ENCODE results near the gene CRY2.

CRY2 gene

DNA sequence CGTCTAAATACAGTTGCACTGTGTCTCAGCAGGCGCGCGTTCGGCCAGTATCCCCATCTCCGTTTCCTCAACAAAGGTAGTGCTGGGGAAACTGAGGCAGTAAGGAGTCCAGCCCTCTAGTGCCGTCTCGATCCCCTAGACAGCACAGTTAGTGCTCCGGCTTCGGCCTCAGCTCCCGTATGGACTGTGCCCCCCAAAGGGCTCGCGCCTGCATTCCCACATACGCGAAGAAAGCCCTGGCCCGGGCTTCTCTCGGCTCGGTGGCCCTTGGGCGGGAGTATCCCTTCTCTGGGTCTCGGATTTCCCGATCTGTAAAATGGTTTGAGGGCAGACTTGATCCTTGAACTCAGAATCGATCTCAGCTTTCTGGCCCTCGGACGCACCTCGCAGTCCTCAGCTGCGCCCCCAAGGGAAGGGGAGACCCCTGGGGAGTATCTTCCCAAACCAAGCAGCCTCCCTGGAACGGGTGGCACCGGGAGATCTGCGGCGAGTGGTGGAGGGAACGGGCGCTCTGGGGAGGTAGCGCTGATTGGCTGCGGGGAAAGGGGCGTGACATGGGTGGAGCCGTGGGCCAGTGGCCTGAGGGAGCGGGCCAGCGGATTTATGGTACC lies 71.2 kb downstream of the CRY2 start:
- peak; percentile 55 for DNase-seq (ENCODE audit: low spot score)

DNA sequence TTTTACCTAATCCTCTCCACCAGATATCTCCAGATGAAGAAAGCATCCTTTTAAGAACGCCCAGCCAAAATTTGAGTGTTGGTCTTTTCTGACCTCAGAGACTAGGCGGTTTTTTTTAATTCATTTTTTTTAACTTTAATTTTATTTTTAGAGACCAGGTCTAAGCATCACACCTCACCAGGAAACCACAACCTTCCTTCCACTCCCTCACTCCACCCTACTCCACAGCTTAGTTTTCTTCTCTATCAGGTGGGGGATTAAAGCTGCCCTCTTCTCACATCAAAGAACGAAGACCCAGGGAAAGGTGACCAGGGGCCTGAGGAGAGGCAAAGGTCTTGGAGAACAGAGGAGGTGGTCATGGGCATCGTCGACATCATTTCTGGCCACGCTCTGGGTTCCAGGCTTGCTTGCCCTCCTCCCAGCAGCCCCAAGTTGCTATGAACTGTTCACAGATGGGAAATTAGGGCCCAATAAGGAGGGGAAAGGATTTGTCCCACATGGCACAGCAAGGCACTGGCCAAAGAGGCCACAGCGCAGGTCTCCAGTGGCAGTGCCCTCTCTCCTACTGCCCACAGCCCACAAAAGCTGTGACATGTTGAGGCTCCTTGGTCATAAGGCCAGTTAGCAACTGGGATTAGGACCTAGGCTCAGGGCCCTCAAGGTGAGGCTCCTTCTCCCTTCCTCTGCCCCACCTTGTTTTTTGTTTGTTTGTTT lies 71.8 kb downstream of the CRY2 start:
- no peak for DNase-seq (ENCODE audit: low spot score)

DNA sequence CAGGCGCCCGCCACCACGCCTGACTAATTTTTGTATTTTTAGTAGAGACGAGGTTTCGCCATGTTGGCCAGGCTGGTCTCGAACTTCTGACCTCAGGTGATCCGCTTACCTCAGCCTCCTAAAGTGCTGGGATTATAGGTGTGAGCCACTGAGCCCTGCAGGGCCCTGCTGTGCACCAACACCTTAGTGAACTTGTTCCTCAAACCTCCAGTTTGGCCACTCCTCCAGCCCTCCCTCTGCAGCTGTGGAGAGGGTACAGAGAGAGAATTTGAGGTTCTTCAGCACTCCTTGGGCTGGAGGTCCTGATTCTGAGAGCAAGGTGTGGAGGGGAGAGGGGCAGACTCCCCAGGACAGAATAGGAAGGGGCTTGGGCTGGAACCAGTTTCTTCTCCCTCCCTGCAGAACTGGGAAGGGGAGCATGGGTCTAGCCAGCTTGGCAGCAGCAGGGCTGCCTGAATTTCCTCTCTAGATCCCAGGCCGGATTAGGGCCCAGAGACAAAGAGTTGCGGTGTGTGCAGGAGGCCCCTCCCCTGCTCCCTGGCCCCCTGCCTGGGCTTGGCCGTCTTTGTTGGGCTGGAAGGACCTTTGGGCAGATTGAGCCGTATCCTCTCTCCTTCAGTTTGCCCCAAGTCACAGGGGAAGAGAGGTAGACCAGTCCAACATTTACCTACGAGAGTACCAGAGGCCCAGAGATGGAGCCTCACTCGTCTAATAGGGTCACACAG lies 72.7 kb downstream of the CRY2 start:
- DNase-seq (ENCODE audit: low spot score) = no peak

DNA sequence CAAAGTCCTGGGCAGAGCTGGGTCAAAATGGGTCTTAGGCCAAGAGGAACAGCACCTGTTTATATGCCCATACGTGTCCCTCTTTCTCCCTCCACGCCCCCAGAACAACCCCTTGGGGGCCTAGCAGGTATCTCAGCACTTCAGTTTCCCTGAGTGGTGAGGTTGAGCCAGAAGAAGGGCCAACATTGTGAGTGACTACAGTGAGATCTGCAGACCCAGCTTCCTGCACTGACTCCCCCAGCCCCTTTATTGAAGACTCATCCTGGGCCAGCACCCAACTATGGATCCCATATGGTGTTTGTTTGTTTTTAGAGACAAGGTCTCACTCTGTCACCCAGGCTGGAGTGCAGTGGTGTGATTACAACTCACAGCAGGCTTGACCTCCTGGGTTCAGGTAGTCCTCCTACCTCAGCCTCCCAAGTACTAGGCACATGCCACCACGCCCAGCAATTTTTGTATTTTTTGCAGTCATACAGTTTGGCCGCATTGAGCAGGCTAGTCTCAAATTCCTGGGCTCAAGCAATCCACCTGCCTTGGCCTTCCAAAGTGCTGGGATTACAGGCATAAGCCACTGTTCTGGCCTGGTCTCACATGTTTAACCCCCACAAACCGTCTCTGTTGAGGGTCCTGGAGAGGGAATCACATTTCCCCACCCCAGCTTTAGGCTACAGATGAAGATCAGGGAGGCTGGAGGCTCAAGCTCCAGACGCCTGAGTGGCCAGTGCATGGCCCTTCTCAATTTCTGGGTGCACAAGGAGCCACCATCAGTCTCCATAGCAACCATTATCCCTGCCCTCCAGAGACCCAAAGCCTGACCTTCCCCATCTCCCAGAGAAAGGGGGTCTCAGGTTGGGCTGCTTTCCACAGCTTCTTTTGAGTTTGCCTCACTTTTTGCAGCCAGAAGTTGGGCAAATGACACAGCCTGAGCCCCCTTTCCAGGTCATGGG lies 73.5 kb downstream of the CRY2 start:
- DNase-seq (ENCODE audit: low spot score) = no peak

DNA sequence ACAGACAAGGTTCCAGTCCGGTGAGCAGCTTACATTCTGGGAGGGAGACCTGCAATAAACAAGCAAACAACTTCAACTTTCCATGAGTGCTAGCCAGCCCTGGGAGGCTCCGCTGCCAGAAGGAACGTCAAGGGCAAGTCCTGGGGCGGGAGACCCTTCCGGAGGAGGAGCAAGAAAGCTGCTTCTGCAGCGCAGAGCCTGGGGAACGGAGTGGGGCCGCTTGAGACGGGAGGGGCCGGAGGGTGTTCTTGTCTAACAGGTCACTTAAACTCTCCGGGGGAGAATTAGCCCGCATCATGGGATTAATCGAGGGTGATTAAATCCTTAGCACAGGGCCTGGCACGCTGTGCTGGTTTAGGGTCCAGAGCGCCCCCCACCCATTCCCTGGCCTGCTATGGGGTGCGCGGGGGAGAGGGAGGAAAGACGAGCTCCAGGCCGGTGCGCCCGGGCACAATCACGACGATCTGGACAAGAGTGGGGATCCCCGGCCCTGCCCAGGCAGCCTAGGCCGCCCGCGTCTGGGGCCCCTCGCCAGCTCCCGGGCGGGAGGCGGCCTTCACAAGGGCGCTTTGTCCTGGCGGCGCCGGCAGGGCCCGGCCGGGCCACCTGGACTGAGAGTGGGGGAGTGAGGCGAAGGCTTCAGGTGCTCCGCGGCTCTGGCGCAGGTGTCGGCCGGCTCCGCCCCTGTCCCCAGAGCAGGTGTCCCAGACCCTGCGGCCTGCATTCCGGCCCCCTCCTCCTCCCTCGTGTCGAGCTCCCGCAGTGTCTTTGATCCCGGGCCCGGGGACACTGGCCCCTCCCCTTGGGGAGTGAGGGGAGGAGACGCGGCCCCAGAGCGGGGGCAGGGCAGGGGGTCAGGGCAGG lies 74.5 kb downstream of the CRY2 start:
- DNase-seq (ENCODE audit: low spot score) = no peak

DNA sequence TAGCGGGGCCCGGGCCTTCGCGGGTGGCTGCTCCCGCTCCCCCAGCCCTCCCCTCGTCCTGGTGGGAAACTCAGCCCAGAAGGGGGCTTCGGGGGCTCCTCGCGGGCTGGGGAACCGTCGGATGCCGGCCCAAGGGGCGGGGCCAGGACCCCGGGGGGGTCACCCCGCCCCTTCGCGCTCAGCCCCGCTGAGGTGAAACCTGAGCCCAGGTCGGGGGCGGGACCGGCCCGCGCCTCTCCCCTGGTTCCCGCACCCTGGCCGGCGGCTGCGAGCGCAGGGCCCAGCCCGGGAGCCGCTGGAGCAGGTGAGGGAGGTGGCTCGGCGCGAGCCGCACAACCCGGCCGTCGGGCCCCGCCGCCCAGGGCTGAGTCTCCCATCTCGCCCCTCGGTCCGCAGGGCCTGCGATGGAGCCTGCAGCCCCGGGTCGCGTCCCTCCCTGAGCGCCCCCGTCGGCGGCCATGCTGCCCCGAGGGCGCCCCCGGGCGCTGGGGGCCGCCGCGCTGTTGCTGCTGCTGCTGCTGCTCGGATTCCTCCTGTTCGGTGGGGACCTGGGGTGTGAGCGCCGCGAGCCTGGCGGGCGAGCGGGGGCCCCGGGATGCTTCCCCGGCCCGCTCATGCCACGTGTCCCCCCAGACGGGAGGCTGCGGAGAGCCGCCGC lies 75.3 kb downstream of the CRY2 start, which contains the start of gene LARGE2:
LARGE2 (plus strand) TSS at position 232 of the 658 bp plus-strand sequence; CDS start at position 459, 227 bp downstream.
- no peak for DNase-seq (ENCODE audit: low spot score)

DNA sequence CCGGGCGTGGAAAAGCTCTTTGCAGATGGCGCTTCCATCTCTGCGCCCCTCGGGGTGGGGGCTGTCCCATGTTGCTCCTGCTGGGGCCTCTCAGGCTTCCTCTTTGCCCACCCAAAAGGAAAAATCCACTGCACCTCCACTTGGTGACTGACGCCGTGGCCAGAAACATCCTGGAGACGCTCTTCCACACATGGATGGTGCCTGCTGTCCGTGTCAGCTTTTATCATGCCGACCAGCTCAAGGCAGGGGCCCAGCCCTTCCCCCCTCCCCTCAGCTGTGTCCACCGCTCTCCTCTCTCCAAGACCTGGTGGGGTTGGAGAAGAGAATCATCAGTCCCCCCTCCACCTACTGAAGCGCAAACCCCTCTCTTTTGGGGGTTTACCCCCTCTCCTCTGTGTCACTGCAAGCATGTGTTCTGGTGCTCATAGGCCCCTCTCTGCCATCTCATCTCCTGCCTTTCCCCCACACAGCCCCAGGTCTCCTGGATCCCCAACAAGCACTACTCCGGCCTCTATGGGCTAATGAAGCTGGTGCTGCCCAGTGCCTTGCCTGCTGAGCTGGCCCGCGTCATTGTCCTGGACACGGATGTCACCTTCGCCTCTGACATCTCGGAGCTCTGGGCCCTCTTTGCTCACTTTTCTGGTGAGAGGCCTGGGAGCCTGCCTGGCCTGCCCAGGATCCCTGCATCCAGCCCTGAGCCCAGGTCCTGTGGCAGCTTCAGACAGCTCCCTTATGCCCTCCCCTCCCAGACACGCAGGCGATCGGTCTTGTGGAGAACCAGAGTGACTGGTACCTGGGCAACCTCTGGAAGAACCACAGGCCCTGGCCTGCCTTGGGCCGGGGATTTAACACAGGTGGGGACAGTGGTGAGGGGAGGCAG lies 77.0 kb downstream of the CRY2 start:
- no peak for DNase-seq (ENCODE audit: low spot score)

DNA sequence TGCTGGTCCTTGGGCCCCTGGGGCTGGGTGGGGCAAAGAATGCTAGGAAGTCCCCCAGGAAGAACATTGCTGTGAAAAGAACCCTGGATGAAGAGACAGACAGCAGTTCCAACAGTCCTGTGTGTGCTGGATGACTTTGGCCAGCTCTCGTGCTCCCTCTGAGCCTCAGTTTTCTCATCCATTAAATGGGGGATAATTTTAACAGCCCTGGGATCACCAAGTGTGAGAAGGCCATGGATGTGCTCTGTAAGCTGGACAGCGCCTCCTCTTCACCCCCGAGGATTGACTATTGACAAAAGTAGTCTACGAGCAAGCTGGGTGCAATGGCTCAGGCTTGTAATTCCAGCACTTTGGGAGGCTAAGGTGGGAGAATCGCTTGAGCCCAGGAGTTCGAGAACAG lies 77.7 kb downstream of the CRY2 start:
- no peak for DNase-seq (ENCODE audit: low spot score)

DNA sequence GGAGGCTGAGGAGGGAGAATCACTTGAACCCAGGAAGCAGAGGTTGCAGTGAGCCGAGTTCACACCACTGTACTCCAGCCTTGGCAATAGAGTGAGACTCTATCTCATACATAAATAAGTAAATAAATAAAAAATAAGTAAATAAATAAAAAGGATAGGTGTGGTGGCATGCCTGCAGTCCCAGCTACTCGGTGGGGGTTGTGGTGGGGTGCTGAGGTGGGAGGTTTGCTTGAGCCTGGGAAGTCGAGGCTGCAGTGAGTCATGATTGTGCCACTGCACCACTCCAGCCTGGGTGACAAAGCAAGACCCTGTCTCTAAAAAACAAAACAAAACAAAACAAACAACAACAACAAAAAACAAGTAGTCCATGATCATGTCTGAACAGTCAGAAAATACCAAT lies 78.3 kb downstream of the CRY2 start:
- DNase-seq (ENCODE audit: low spot score) = no peak

DNA sequence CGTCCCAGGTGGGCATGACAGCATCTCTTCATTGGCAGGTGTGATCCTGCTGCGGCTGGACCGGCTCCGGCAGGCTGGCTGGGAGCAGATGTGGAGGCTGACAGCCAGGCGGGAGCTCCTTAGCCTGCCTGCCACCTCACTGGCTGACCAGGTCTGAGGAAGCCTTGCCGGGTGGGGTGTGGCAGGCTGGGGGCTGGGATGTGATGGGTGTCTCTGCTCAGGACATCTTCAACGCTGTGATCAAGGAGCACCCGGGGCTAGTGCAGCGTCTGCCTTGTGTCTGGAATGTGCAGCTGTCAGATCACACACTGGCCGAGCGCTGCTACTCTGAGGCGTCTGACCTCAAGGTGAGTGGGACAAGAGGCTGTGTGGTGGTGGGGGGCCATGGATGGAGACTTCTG lies 78.7 kb downstream of the CRY2 start:
- no peak for DNase-seq (ENCODE audit: low spot score)

DNA sequence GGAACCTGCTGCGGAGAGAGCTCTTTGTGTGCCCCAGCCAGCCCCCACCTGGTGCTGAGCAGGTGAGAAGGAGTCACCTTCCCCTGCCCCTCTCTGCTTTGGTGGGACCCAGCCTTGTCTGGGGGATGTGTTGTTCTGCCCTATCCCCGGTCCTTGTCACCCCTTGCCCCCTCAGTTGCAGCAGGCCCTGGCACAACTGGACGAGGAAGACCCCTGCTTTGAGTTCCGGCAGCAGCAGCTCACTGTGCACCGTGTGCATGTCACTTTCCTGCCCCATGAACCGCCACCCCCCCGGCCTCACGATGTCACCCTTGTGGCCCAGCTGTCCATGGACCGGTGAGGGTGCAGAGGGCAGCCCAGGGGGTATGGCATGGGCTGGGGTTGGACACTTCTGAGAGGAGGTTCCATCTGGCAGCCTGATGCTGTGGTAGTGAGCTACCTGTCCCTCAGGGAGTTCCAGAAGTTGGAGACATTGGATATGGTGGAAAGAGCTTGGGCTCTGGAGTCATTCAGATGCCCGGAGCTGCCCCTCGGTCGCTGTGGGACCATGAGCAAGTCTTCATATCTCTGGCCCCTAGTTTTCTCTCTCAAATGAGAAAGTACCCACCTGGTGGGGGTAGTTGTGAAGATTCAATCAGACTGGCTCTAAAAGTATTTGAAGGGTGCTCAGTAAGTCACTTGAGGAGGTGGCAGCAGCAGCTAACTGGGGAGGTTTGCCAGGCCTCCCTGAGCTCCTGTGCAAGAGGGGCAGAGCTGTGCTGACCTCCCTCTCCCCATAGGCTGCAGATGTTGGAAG lies 79.5 kb downstream of the CRY2 start:
- no peak for DNase-seq (ENCODE audit: low spot score)

DNA sequence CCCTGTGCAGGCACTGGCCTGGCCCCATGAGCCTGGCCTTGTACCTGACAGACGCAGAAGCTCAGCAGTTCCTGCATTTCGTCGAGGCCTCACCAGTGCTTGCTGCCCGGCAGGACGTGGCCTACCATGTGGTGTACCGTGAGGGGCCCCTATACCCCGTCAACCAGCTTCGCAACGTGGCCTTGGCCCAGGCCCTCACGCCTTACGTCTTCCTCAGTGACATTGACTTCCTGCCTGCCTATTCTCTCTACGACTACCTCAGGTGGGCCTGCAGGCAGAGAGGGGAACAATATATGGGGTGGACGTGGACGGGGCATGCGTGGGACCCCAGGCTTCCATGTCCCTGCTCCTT lies 80.0 kb downstream of the CRY2 start:
- DNase-seq (ENCODE audit: low spot score) = no peak

DNA sequence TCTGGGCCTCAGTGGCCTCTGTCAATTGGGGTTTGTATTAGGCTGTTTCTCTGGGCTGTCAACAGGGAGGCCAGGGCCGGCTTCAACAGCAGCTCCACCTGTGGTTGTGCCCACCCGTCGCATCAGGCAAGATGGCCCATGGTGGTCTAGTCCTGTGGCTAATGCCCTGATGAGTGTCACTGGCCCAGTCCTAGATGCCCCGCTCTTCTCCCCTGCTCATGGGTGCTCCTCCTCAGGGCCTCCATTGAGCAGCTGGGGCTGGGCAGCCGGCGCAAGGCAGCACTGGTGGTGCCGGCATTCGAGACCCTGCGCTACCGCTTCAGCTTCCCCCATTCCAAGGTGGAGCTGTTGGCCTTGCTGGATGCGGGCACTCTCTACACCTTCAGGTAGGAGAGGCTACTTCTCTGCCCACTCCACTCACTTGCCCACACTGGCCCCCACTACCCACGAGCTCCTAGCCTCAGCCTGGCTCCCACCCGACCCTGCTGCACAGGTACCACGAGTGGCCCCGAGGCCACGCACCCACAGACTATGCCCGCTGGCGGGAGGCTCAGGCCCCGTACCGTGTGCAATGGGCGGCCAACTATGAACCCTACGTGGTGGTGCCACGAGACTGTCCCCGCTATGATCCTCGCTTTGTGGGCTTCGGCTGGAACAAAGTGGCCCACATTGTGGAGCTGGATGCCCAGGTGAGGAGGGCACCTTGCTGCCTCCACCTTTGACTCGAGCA lies 80.6 kb downstream of the CRY2 start:
- no peak for DNase-seq (ENCODE audit: low spot score)

DNA sequence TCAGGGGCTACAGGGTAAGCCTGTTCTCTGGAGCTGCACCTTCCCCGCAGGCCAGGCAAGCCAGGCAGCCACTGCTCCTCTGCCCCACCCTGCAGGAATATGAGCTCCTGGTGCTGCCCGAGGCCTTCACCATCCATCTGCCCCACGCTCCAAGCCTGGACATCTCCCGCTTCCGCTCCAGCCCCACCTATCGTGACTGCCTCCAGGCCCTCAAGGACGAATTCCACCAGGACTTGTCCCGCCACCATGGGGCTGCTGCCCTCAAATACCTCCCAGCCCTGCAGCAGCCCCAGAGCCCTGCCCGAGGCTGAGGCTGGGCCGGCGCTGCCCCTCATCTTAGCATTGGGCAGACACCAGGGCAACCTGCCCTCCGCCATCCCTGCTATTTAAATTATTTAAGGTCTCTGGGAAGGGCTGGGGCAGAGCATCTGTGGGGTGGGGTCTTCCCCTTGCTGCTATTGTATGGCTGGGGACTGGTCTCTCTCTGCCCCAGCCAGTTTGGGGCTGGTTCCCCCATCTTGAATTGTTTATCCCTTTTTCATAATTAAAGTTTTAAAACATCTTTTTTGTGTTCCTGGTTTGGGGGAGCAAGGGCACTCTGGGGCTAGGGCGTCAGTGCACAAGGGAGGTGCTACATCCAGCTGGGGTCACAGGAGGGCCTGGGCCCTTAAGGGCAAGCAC lies 81.4 kb downstream of the CRY2 start:
- DNase-seq (ENCODE audit: low spot score) = no peak

DNA sequence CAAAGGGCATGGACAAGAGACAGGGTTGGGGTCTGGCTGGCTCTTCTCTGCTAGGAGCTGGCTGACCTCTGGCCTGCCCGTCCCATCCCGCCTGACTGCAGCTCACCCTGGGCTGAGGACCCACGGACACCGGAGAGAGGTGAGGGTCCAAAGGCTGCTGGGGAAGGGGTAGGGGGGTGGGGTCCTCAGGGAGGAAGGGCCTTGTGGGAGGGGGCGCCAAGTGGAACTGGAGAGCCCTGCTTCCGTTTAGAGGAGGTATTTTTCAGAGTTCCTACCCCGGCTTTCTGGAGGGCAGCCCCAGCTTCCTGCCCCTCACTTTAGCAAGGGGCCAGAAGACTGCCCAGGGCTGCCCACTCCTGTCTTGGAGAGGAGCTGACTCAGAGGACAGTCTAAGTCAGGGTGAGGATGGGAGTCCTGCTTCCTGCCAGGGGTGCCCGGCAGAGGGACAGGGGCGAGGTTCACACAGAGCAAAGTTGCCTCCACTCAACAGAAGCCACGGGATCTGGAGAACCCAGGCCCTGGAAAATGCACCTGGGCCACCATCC lies 82.3 kb downstream of the CRY2 start:
- DNase-seq (ENCODE audit: low spot score) = no peak

DNA sequence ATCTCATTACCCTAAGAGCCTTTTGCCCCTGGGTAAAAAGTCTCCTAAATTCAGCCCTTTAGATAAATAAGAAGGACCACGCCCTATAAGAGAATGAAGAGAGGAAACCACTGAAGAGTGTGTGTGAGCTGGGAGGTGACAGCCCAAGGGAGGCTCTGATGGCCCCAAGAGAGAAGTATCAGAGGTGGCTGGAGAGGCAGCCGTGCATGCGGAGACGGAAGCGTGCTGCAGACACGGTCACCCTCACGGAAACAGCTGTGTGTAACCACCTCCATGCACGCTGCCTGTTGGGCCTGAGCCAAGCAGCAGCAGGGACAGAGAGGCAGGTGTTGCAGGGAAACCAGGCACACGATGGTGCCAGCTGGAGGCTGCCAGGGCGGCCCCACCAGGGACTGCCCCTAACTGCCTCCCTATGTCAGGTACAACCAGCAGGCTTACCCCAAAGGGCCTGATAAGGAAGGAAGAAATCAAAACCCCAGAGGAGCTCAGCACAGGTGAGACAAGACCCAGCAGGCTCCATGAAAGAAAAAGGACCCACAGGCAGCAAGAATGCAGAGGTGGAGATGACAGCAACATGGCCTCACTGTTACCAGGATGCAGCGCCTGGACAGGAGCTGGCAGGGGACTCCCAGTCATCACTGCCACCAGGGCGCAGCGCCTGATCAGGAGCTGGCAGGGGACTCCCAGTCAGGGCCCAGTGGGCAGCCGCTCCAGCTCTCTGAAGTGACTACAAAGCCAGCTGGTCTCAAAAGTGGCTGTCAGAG lies 82.9 kb downstream of the CRY2 start:
- peak; percentile 52 for DNase-seq (ENCODE audit: low spot score)
